Activated CD8-positive, alpha-beta memory T cell treated with anti-CD3 and anti-CD28 coated beads, Interleukin-2, amount 10 ng/mL, durations not matched to agents 7 days and 5 days (primary cell): Measurements from ENCODE around the gene C1QTNF6. TPM values are rescaled to one million over a fixed set of nuclear protein-coding genes. Genes with fewer than 3 reads are reported as not detected.

ENCODE experiments used
- ATAC-seq: fragments of 150-1000 bp; cut with Tn5 transposase; one replicate; pipeline ENCODE4 v1.10.0; 2021; ENCODE audit warnings: moderate library complexity
- CTCF ChIA-PET: fragments of 350-600 bp; sonication (Branson Sonifier 250); formaldehyde crosslinking; loops from one replicate; lab custom pipeline; 2021; ENCODE audit warnings: antibody characterized with exemption; lab: Charles Lee
- DNase-seq: peaks from one replicate; pipeline ENCODE4 v3.0.0-alpha.2; 2020
- H3K27ac Mint-ChIP-seq: one replicate; pipeline ENCODE4 v1.8.0; 2021; ENCODE audit warnings: mild to moderate bottlenecking, mixed read lengths
- H3K27me3 Mint-ChIP-seq: one replicate; pipeline ENCODE4 v1.8.0; 2021; ENCODE audit warnings: mixed read lengths
- H3K36me3 Mint-ChIP-seq: one replicate; pipeline ENCODE4 v1.8.0; 2021; ENCODE audit warnings: mild to moderate bottlenecking, mixed read lengths
- H3K4me1 Mint-ChIP-seq: one replicate; pipeline ENCODE4 v1.8.0; 2021; ENCODE audit warnings: mixed read lengths
- H3K4me3 Mint-ChIP-seq: one replicate; pipeline ENCODE4 v1.8.0; 2021; ENCODE audit warnings: mild to moderate bottlenecking, moderate library complexity, mixed read lengths
- H3K9me3 Mint-ChIP-seq: one replicate; pipeline ENCODE4 v1.8.0; 2022; ENCODE audit warnings: low read depth, mixed read lengths
- total RNA-seq, 2 experiments: library from RNA; stranded (reverse); gene quantifications; one replicate each; pipeline ENCODE4 v1.2.3, GENCODE V29; 2021

Gene C1QTNF6
- total RNA-seq, 2 experiments from 2014 or later: 6.7 to 7.4 TPM

- CTCF ChIA-PET: interaction anchor here (0.6 to 6.0 kb wide), 60 partner anchors 9 to 423 kb away, joined by 3 to 150 read pairs (median 5); partner anchors contain the start of genes C1QTNF6, IFT27, IL2RB and KCTD17
- ATAC-seq (peak; percentile 97), DNase-seq (peak; percentile 100)
- Mint-ChIP-seq H3K27me3 (no peaks in the 10 kb centered on the region), H3K4me3 (peak overlapping the region; percentile 80), H3K27ac (peak overlapping the region; percentile 94), H3K9me3 (no peaks in the 10 kb centered on the region), H3K4me1 (peaks cover 33% of the 10 kb centered on the region), H3K36me3 (peaks cover 1% of the 10 kb centered on the region)
Observed at GRCh38 chr22:37199103-37199759, 11.2 kb upstream of the C1QTNF6 start.

GRCh38 chr22:37198258-37199102 lies 10.4 kb upstream of the C1QTNF6 start:
- Mint-ChIP-seq H3K36me3 (peaks cover 3% of the 10 kb centered on the region), H3K4me1 (peaks cover 41% of the 10 kb centered on the region), H3K27ac (peak overlapping the region; percentile 94), H3K9me3 (no peaks in the 10 kb centered on the region), H3K27me3 (no peaks in the 10 kb centered on the region), H3K4me3 (peak overlapping the region; percentile 80)
- CTCF ChIA-PET: interaction anchor here (0.6 to 6.0 kb wide), 59 partner anchors 11 to 423 kb away, joined by 3 to 150 read pairs (median 6); partner anchors contain the start of genes C1QTNF6, IFT27, IL2RB and KCTD17
- peak; percentile 42 for ATAC-seq
- peak; percentile 93 for DNase-seq

DNA sequence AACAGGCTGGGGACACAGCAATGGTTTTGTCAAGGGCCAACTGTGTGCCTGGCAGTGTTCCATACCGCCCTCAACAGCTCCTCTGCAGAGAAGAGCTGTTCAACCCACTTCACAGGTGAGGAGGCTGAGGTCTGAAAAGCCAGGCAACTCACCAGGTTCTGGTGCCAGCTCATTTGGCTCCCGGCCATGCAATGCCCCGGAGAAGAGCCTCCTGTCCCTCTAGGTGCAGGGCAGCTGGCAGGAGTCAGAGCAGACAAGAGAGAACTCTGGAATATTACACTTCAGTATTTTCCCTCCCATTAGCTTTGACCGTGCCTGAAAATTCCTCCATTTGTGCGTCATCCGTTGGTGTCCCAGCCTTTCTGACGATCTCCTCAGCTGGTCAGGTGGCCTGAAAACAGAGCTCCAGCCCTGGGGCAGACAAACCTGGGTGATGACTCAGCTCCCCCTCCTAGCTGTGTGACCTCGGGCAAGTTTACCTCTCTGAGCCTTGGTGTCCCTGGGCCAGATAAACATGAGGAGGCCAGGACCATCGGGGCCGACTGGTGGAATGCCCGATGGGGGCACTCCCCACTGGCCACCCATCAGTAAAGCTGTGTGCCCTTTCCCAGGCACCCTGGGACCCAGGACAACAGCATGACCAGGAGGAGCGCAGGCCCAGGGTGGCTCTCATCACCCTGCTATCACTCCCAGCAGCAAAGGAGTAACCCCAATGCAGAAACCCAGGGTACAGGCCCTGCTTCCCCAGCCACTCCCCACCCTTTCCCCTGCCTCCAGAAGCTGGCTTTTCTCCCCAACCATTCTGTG lies 9.6 kb upstream of the C1QTNF6 start:
- Mint-ChIP-seq H3K9me3 (no peaks in the 10 kb centered on the region), H3K36me3 (peaks cover 6% of the 10 kb centered on the region), H3K27me3 (no peaks in the 10 kb centered on the region), H3K4me3 (peak overlapping the region; percentile 80), H3K4me1 (peaks cover 49% of the 10 kb centered on the region), H3K27ac (peak overlapping the region; percentile 94)
- ATAC-seq (no peak), DNase-seq (no peak)
- CTCF ChIA-PET: interaction anchor here (0.8 to 6.0 kb wide), 24 partner anchors 11 to 324 kb away, joined by 3 to 150 read pairs (median 6); partner anchors contain the start of genes C1QTNF6, IL2RB and KCTD17

DNA sequence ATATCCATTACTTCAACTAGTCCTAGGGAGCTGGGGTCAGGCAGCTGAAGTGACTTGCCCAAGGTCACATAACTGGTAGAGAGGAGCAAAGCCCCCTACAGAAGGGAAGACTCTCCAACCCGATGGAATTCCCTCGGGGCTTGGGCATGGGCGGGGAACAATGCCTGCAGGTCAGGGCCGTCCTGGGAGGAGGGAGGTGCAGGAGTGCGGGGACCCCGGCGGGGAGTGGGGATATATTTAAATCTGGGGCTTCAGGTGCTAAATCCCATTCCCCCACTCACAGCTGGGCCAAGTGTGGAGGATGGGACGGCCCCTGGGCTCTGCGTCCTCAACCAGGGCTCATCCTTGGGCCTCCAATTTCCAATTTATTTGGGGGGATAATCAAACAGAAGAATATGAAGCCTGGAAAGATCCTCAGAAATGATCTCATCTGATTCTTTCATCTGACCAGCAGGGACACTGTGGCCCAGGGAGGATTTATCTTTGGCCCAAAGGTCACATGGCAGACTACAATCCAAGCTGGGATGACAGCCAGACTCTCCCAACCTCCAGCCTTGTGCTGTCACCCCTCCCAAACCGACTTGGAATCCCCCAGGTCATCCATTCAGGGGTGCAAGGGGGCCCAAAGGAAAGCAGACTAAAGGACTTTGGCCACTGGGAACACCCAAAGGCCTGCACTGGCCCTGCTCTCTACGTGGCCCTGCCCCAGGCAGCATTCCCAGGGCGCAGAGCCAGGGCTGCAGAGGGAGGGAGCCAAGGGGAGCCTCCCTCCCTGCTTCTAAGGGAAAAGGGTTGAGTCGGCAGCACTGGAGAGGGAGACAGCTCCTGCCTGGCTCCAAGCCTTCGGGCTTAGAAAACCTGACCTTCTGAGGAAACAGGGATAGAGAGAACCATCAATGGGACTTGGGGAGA lies 8.7 kb upstream of the C1QTNF6 start:
- H3K9me3 Mint-ChIP-seq: no peaks in the 10 kb centered on the region
- H3K36me3 Mint-ChIP-seq: peaks cover 10% of the 10 kb centered on the region
- CTCF ChIA-PET: interaction anchor here (0.9 to 6.0 kb wide), 19 partner anchors 11 to 323 kb away, joined by 3 to 150 read pairs (median 7); partner anchors contain the start of genes C1QTNF6, IL2RB and KCTD17
- no peak for ATAC-seq
- DNase-seq: no peak
- no peak overlapping the region for H3K27ac Mint-ChIP-seq
- H3K4me3 Mint-ChIP-seq: peak overlapping the region; percentile 80
- H3K27me3 Mint-ChIP-seq: no peaks in the 10 kb centered on the region
- peaks cover 48% of the 10 kb centered on the region for H3K4me1 Mint-ChIP-seq

DNA sequence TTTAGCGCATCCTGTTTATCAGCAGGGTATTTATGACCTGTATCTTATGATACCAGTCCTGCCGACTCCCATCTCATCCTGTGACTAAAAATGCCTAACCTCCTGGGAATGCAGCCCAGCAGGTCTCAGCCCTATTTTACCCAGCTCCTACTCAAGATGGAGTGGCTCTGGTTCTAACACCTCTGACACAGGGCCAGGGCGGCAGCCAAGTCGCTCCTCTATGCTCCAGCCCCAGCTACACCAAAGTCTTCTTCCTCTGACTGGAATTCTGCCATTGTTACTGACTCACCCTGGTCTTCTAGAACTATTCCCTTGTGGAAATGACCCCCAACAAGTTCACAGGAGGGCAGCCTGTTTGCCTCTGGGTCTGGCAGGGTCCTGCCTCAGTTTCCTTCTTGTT lies 7.9 kb upstream of the C1QTNF6 start:
- H3K4me1 Mint-ChIP-seq: peaks cover 47% of the 10 kb centered on the region
- no peak overlapping the region for H3K27ac Mint-ChIP-seq

GRCh38 chr22:37194750-37195149 lies 6.7 kb upstream of the C1QTNF6 start:
- peaks cover 42% of the 10 kb centered on the region for H3K4me1 Mint-ChIP-seq
- H3K4me3 Mint-ChIP-seq: no peak overlapping the region
- H3K9me3 Mint-ChIP-seq: no peaks in the 10 kb centered on the region
- H3K27me3 Mint-ChIP-seq: no peaks in the 10 kb centered on the region
- H3K36me3 Mint-ChIP-seq: peaks cover 18% of the 10 kb centered on the region
- CTCF ChIA-PET: interaction anchor here (1.9 to 5.3 kb wide), 4 partner anchors 28 to 116 kb away, joined by 5 to 33 read pairs (median 10); partner anchors contain the start of gene IL2RB
- no peak for ATAC-seq
- DNase-seq: no peak
- H3K27ac Mint-ChIP-seq: peak overlapping the region; percentile 82

More for the DNA sequence above, 7.9 kb upstream of the C1QTNF6 start:
- Mint-ChIP-seq H3K27me3 (no peaks in the 10 kb centered on the region), H3K4me3 (no peak overlapping the region), H3K36me3 (peaks cover 11% of the 10 kb centered on the region), H3K9me3 (no peaks in the 10 kb centered on the region)
- CTCF ChIA-PET: interaction anchor here (5.3 to 6.0 kb wide), 2 partner anchors 29 to 49 kb away, joined by 33 to 51 read pairs; no protein-coding TSS in a partner anchor
- DNase-seq: no peak
- no peak for ATAC-seq

- Mint-ChIP-seq H3K4me3 (peak overlapping the region; percentile 39), H3K36me3 (peaks cover 22% of the 10 kb centered on the region), H3K4me1 (peaks cover 47% of the 10 kb centered on the region), H3K27ac (peak overlapping the region; percentile 82), H3K27me3 (no peaks in the 10 kb centered on the region), H3K9me3 (no peaks in the 10 kb centered on the region)
- peak; percentile 70 for DNase-seq
- peak; percentile 27 for ATAC-seq
- CTCF ChIA-PET: interaction anchor here (1.0 to 5.3 kb wide), 12 partner anchors 10 to 148 kb away, joined by 3 to 33 read pairs (median 5); partner anchors contain the start of gene IL2RB
Observed at GRCh38 chr22:37193629-37194191, 5.7 kb upstream of the C1QTNF6 start.

DNA sequence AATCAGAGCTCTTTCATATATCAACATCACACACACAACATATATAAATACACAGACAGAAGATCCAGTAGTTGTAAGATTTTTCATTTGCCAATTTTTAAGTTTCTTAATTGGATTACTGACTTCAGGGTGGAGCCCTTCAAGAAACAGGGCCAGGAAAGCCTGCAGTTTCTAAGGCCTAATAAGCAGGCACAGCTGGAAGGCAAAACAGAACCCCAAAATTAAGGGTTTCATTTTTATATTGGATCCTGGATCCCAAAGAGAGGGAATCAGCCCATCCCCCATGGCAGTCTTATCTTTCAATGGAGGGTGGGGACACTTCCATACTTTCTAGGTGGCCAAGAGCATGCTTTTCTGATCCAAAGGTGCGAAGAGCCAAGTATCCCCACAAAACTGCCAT lies 4.7 kb upstream of the C1QTNF6 start:
- Mint-ChIP-seq H3K9me3 (no peaks in the 10 kb centered on the region), H3K4me3 (no peak overlapping the region), H3K27me3 (no peaks in the 10 kb centered on the region), H3K27ac (no peak overlapping the region), H3K4me1 (peaks cover 48% of the 10 kb centered on the region), H3K36me3 (peaks cover 22% of the 10 kb centered on the region)
- ATAC-seq (no peak), DNase-seq (no peak)
- CTCF ChIA-PET: interaction anchor here (1.0 to 5.3 kb wide), 14 partner anchors 9 to 411 kb away, joined by 3 to 33 read pairs (median 4); partner anchors contain the start of gene IL2RB

DNA sequence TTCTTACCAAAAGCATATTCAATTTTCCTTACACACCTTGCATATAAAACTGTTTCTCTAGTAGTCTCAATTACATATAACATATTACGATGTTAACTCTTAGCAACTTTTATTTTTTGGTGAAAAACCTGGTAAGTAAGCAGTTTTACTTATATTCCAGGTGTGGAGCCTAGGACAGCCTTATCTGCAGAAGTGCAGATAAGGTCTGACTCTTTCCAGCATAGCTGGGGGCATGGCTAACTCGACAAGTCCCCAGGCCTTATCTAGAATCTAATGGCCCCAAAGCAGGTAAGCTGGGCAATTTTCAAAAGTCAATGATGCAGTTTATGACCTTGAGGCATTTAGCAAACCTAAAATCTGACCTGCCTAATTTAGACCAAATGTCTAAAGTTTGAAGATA lies 4.2 kb upstream of the C1QTNF6 start:
- H3K4me1 Mint-ChIP-seq: peaks cover 48% of the 10 kb centered on the region
- no peak overlapping the region for H3K27ac Mint-ChIP-seq
- H3K9me3 Mint-ChIP-seq: no peaks in the 10 kb centered on the region
- peaks cover 21% of the 10 kb centered on the region for H3K36me3 Mint-ChIP-seq
- ATAC-seq (no peak), DNase-seq (no peak)
- no peaks in the 10 kb centered on the region for H3K27me3 Mint-ChIP-seq
- CTCF ChIA-PET: interaction anchor here (1.2 to 5.3 kb wide), 10 partner anchors 9 to 410 kb away, joined by 3 to 33 read pairs (median 4); partner anchors contain the start of gene IL2RB
- H3K4me3 Mint-ChIP-seq: no peak overlapping the region

DNA sequence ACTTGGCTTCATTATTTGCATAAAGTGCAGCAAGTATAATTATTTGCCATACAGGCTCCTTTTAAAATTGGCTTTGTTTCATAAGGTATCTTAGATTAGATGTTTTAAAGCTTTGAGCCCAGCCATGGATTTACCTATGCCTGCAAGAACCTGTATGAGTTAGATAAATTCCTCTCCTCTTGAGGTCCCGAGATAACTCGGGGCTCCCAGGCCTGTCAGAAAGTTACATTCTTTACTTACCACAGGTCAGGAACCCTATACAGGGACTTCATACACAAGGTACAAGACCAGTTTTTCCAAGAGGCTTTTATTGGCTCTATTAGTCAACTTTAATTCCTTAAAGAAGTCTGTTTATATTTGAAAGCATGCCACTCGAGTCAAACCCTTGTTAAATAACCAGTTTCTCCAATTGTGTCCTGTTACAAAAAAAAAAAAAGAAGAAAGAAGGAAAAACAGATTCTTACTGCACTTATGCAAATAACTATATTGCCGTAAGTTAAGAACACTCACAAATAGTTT lies 2.3 kb upstream of the C1QTNF6 start:
- no peaks in the 10 kb centered on the region for H3K27me3 Mint-ChIP-seq
- CTCF ChIA-PET: interaction anchor here (1.3 to 2.0 kb wide), 3 partner anchors 9 to 28 kb away, joined by 3 to 7 read pairs (median 3); no protein-coding TSS in a partner anchor
- no peak overlapping the region for H3K4me3 Mint-ChIP-seq
- peaks cover 63% of the 10 kb centered on the region for H3K4me1 Mint-ChIP-seq
- H3K36me3 Mint-ChIP-seq: peaks cover 21% of the 10 kb centered on the region
- no peaks in the 10 kb centered on the region for H3K9me3 Mint-ChIP-seq
- DNase-seq (no peak), ATAC-seq (no peak)
- H3K27ac Mint-ChIP-seq: no peak overlapping the region

GRCh38 chr22:37188901-37189466 lies 937 bp upstream of the C1QTNF6 start:
- Mint-ChIP-seq H3K9me3 (no peaks in the 10 kb centered on the region), H3K4me1 (peaks cover 64% of the 10 kb centered on the region), H3K4me3 (no peak overlapping the region), H3K27me3 (no peaks in the 10 kb centered on the region), H3K36me3 (peaks cover 21% of the 10 kb centered on the region), H3K27ac (peak overlapping the region; percentile 58)
- ATAC-seq (no peak), DNase-seq (no peak)
- CTCF ChIA-PET: interaction anchor here (1.8 kb wide), 1 partner anchor 27 kb away, joined by 3 read pairs; no protein-coding TSS in a partner anchor
